CD14-positive monocyte (primary cell): ENCODE results near the gene OR2A1. TPM values are rescaled to one million over a fixed set of nuclear protein-coding genes. Genes with fewer than 3 reads are reported as not detected.
"Not testable (repeated sequence)": the region's sequence is repeated elsewhere in the genome, so short reads cannot be mapped to it uniquely, and the experiment has no call there.

Experiments
- DNase-seq, 3 donors: peaks; one replicate each; pipeline ENCODE4 v3.0.0-alpha.2; 2011 to 2022
- H2AFZ ChIP-seq: 2 replicates; pipeline ENCODE4 v1.6.0; 2012; ENCODE audit warnings: mild to moderate bottlenecking, low read depth, low read length, inconsistent platforms; ENCODE audit not compliant: insufficient read depth, poor library complexity, severe bottlenecking
- H3K27ac ChIP-seq, 2 donors: 1 replicate in 1 of 2; 2 replicates in 1 of 2; pipeline ENCODE4 v1.5.1; 2012 to 2013; ENCODE audit warnings: low read length in 2 of 2, control low read depth in 1 of 2, inconsistent platforms in 1 of 2, low read depth in 1 of 2, mild to moderate bottlenecking in 1 of 2
- H3K27me3 ChIP-seq, 2 donors: one replicate each; pipeline versions ENCODE4 v1.6.0 to v1.6.1; 2011 to 2013; ENCODE audit warnings: low read length in 2 of 2; ENCODE audit not compliant: control insufficient read depth in 2 of 2, insufficient read depth in 2 of 2
- H3K36me3 ChIP-seq, 2 donors: replicated peaks in 1 of 2; 1 replicate in 1 of 2; 2 replicates in 1 of 2; pipeline versions ENCODE4 v1.5.1 to v1.6.1; 2012 to 2013; ENCODE audit warnings: low read length in 2 of 2, control low read depth in 1 of 2, inconsistent platforms in 1 of 2, mild to moderate bottlenecking in 1 of 2; ENCODE audit not compliant: insufficient read depth in 2 of 2, control insufficient read depth in 1 of 2
- H3K4me1 ChIP-seq, 2 donors: 1 replicate in 1 of 2; 2 replicates in 1 of 2; pipeline versions ENCODE4 v1.5.1 to v1.6.1; 2012 to 2013; ENCODE audit warnings: low read length in 2 of 2, control low read depth in 1 of 2, inconsistent platforms in 1 of 2, mild to moderate bottlenecking in 1 of 2, moderate library complexity in 1 of 2; ENCODE audit not compliant: insufficient read depth in 2 of 2, control insufficient read depth in 1 of 2
- H3K4me2 ChIP-seq: replicated peaks from 2 replicates; pipeline ENCODE3; 2012; ENCODE audit warnings: low read length, moderate library complexity, mild to moderate bottlenecking; ENCODE audit not compliant: poor library complexity, severe bottlenecking; ENCODE audit errors: extremely low read depth
- H3K4me3 ChIP-seq, 3 experiments: fragments of 200-600 bp in 1 of 3; sonication (generic) in 1 of 3; replicated peaks in 1 of 3; 1 replicate in 2 of 3; 2 replicates in 1 of 3; pipeline ENCODE4 v1.5.1; 2011 to 2013; ENCODE audit warnings: low read length in 3 of 3, mild to moderate bottlenecking in 3 of 3, control low read depth in 2 of 3, low read depth in 2 of 3, inconsistent platforms in 1 of 3, moderate library complexity in 1 of 3
- H3K79me2 ChIP-seq: 2 replicates; pipeline ENCODE4 v1.6.0; 2012; ENCODE audit warnings: mild to moderate bottlenecking, control low read depth, inconsistent platforms, low read length, moderate library complexity; ENCODE audit not compliant: insufficient read depth
- H3K9ac ChIP-seq: 2 replicates; pipeline ENCODE4 v1.6.0; 2017; ENCODE audit warnings: low read length, mild to moderate bottlenecking; ENCODE audit not compliant: insufficient read depth, poor library complexity, severe bottlenecking
- H3K9me3 ChIP-seq, 2 donors: replicated peaks in 1 of 2; 1 replicate in 1 of 2; 2 replicates in 1 of 2; pipeline versions ENCODE4 v1.5.1 to v1.6.1; 2012 to 2013; ENCODE audit warnings: low read length in 2 of 2, control low read depth in 1 of 2; ENCODE audit not compliant: control insufficient read depth in 1 of 2, insufficient read depth in 1 of 2
- H4K20me1 ChIP-seq: 2 replicates; pipeline ENCODE4 v1.6.0; 2012; ENCODE audit warnings: mild to moderate bottlenecking, low read length, control low read depth, moderate library complexity; ENCODE audit not compliant: insufficient read depth
- H3K27ac Mint-ChIP-seq, 7 donors: one replicate each; pipeline ENCODE4 v1.8.0; 2020; ENCODE audit warnings: mild to moderate bottlenecking in 7 of 7, mixed read lengths in 7 of 7, moderate library complexity in 6 of 7, inconsistent platforms in 2 of 7
- H3K27me3 Mint-ChIP-seq, 3 donors: one replicate each; pipeline ENCODE4 v1.8.0; 2021 to 2022; ENCODE audit warnings: low read depth in 3 of 3, mild to moderate bottlenecking in 3 of 3, mixed read lengths in 3 of 3, moderate library complexity in 3 of 3, inconsistent platforms in 1 of 3
- H3K36me3 Mint-ChIP-seq, 2 donors: one replicate each; pipeline ENCODE4 v1.8.0; 2020; ENCODE audit warnings: mixed read lengths in 2 of 2, inconsistent platforms in 1 of 2, mild to moderate bottlenecking in 1 of 2
- H3K4me1 Mint-ChIP-seq: one replicate; pipeline ENCODE4 v1.8.0; 2020; ENCODE audit warnings: mild to moderate bottlenecking, mixed read lengths
- H3K4me3 Mint-ChIP-seq, 2 donors: one replicate each; pipeline ENCODE4 v1.8.0; 2020; ENCODE audit warnings: mild to moderate bottlenecking in 2 of 2, mixed read lengths in 2 of 2, moderate library complexity in 1 of 2
- H3K9me3 Mint-ChIP-seq, 7 donors: one replicate each; pipeline ENCODE4 v1.8.0; 2020 to 2022; ENCODE audit warnings: mixed read lengths in 7 of 7, mild to moderate bottlenecking in 6 of 7, moderate library complexity in 6 of 7, inconsistent platforms in 2 of 7
- WGBS: methylation state at CpG from one replicate; pipeline ENCODE4 v1.1.5; 2013; ENCODE audit warnings: missing lambda C conversion rate; ENCODE audit not compliant: insufficient coverage; 5-methylcytosine and 5-hydroxymethylcytosine counted together
- intact Hi-C, 2 donors: fragments of 100-400 bp; cut with micrococcal nuclease; formaldehyde crosslinking; loops; one replicate each; pipeline versions ENCODE4 v1.15.0 to v1.15.1; 2023
- polyA plus RNA-seq, 3 donors: library from polyadenylated mRNA; depleted of rRNA in 1 of 3; unstranded in 2 of 3; stranded (reverse) in 1 of 3; fragments of 300-500 nt in 2 of 3; fragments of >200 nt in 1 of 3; fragmentation: Illumina TruSeq in 2 of 3; gene quantifications; 1 replicate in 2 of 3; 2 replicates in 1 of 3; pipeline ENCODE4 v1.2.3, GENCODE V29; 2012 to 2021

OR2A1 gene
- polyA plus RNA-seq, 3 donors: not detected

- no CpG with 5 or more reads among the region's 9 CpGs for WGBS
Observed at GRCh38 chr7:144367250-144367649, 55.0 kb downstream of the OR2A1 start.

DNA sequence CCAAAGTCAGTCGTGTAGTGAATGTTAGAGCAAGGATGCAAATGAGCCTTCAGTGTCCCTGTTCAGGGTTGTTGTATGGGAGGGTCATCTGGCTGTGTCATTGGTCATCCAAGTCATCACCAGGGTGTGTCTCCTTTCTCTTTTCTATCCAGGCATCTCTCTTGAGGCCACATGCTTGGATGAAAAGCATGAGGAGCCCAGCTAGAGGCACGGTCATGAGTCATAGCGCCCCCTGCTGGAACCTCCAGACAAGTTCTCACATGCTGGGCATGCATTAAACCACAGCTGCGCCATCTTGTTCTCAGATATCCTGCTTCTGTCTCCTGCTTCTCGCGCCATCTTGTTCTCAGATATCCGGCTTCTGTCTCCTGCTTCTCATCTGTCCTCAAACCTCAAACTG is 57.0 kb downstream of the OR2A1 start:
- H3K4me3 Mint-ChIP-seq, H3K27ac ChIP-seq, H3K4me1 ChIP-seq, H3K9me3 Mint-ChIP-seq, H3K9ac ChIP-seq, H3K27me3 ChIP-seq, H2AFZ ChIP-seq, H3K36me3 ChIP-seq, H3K27me3 Mint-ChIP-seq, DNase-seq, H3K4me2 ChIP-seq, intact Hi-C loops, H3K27ac Mint-ChIP-seq, H3K4me1 Mint-ChIP-seq, H3K36me3 Mint-ChIP-seq, H3K79me2 ChIP-seq, H4K20me1 ChIP-seq, H3K4me3 ChIP-seq, H3K9me3 ChIP-seq: not testable (repeated sequence)
- WGBS: no CpG with 5 or more reads among the region's 7 CpGs

More at GRCh38 chr7:144367250-144367649, 55.0 kb downstream of the OR2A1 start:
- H2AFZ ChIP-seq, H3K27me3 ChIP-seq, H3K4me2 ChIP-seq, H3K4me1 ChIP-seq, H3K4me3 Mint-ChIP-seq, H3K27ac Mint-ChIP-seq, H3K27ac ChIP-seq, DNase-seq, H3K4me3 ChIP-seq, intact Hi-C loops, H4K20me1 ChIP-seq, H3K9me3 ChIP-seq, H3K27me3 Mint-ChIP-seq, H3K36me3 Mint-ChIP-seq, H3K9ac ChIP-seq, H3K9me3 Mint-ChIP-seq, H3K36me3 ChIP-seq, H3K4me1 Mint-ChIP-seq, H3K79me2 ChIP-seq: not testable (repeated sequence)

Other genes starting within 250 kb of the OR2A1 start
- gene OR2A25, start 242.6 kb upstream of the OR2A1 start, polyA plus RNA-seq: not detected
- gene OR2A12, start 226.1 kb upstream of the OR2A1 start, polyA plus RNA-seq: not detected
- gene OR2A2, start 202.8 kb upstream of the OR2A1 start, polyA plus RNA-seq: not detected
- not detected for gene OR2A14, start 189.2 kb upstream of the OR2A1 start, polyA plus RNA-seq
- not detected for gene CTAGE4, start 129.0 kb upstream of the OR2A1 start, polyA plus RNA-seq
- gene ARHGEF35, start 116.6 kb upstream of the OR2A1 start, polyA plus RNA-seq: under 1 TPM; 0.05 to 0.64 (median 0.10) TPM
- not detected for gene OR2A42, start 72.8 kb upstream of the OR2A1 start, polyA plus RNA-seq
- gene OR2A7, start 47.6 kb upstream of the OR2A1 start, polyA plus RNA-seq: not detected
- not detected for gene CTAGE8, start 43.1 kb upstream of the OR2A1 start, polyA plus RNA-seq
- under 1 TPM in 2 of 3 donors, not detected in 1; 0.04 to 0.11 TPM for gene ARHGEF5, start 43.0 kb downstream of the OR2A1 start, polyA plus RNA-seq
- gene NOBOX, start 91.3 kb downstream of the OR2A1 start, polyA plus RNA-seq: not detected